GM12864 (cell line): ENCODE results near the gene RASSF10.

Experiments used
- DNase-seq: peaks from one replicate; pipeline ENCODE4 v3.0.0-alpha.2; 2011; ENCODE audit warnings: low read depth
- H3K4me3 ChIP-seq: 2 replicates; pipeline ENCODE4 v1.5.1; 2011; ENCODE audit warnings: mild to moderate bottlenecking, low read depth, low read length, control low read depth
- CTCF ChIP-seq: IDR thresholded peaks from 2 replicates; pipeline ENCODE4 v1.5.1; 2011; ENCODE audit warnings: low read depth, mild to moderate bottlenecking, moderate library complexity, low read length, control low read depth, inconsistent platforms; ENCODE audit errors: missing control alignments

Gene RASSF10

GRCh38 chr11:13061294-13061990, 52.3 kb downstream of the RASSF10 start:
- no peak for TF ChIP-seq CTCF
- DNase-seq, result no peak
- H3K4me3 ChIP-seq, result no peak overlapping the region
